CD4-positive, alpha-beta T cell treated with Interleukin-6 at 100 ng/mL for 8 hours (primary cell): ENCODE measurements around the gene RBL1.
A peak's percentile ranks its signal among the peaks of the same experiment; 100 is the strongest.

Experiments used
- DNase-seq: peaks from one replicate; pipeline ENCODE4 v3.0.0-alpha.2; 2020; ENCODE audit warnings: mixed read lengths, low spot score

RBL1 gene

GRCh38 chr20:36950414-36951197, 145.2 kb downstream of the RBL1 start:
- DNase-seq, result peak; percentile 37
